A549 (cell line): Measurements from ENCODE around the gene GZMM. TPM values are rescaled to one million over a fixed set of nuclear protein-coding genes. Genes with fewer than 3 reads are reported as not detected.

Source experiments
- ATAC-seq, 2 experiments: fragments of 200-7000 bp in 1 of 2; fragments of >200 bp in 1 of 2; cut with Nextera tagmentation in 1 of 2; cut with Tn5 transposase in 1 of 2; 3 replicates each; pipeline versions ENCODE4 v1.8.0 to v1.9.1; 2018 to 2020; ENCODE audit warnings: mild to moderate bottlenecking in 1 of 2, moderate library complexity in 1 of 2
- CTCF ChIA-PET: fragments of 300-600 bp; sonication (Branson Sonifier 250); formaldehyde crosslinking; extraction: SDS; loops from one replicate; lab custom pipeline; 2021; ENCODE audit warnings: antibody characterized with exemption, inconsistent platforms; lab: Yijun Ruan, JAX
- POLR2A ChIA-PET: fragments of 350-600 bp; formaldehyde crosslinking; extraction: SDS; loops from one replicate; lab custom pipeline; 2021; ENCODE audit warnings: antibody characterized with exemption, inconsistent platforms; lab: Yijun Ruan, JAX
- DNase-seq, 2 experiments: peaks; one replicate each; pipeline versions ENCODE4 v3.0.0 to v3.0.0-alpha.2; 2011 to 2016; ENCODE audit warnings: low read depth in 1 of 2, low spot score in 1 of 2
- FAIRE-seq: peaks from 2 replicates; lab custom pipeline; 2011; peaks lifted over from hg19 to GRCh38; lab: Jason Lieb, UNC
- H3K27ac ChIP-seq, 2 experiments: fragments of >200 bp; sonication (Bioruptor Twin); formaldehyde crosslinking; 3 replicates each; pipeline ENCODE4 v1.5.1; 2016 to 2017
- H3K4me1 ChIP-seq: fragments of >200 bp; sonication (Bioruptor Twin); formaldehyde crosslinking; 3 replicates; pipeline ENCODE4 v1.6.1; 2016
- H3K4me2 ChIP-seq: fragments of >200 bp; sonication (Bioruptor Twin); formaldehyde crosslinking; 3 replicates; pipeline ENCODE4 v1.6.1; 2016
- H3K4me3 ChIP-seq: fragments of >200 bp; sonication (Bioruptor Twin); formaldehyde crosslinking; 3 replicates; pipeline ENCODE4 v1.5.1; 2016
- H3K9me3 ChIP-seq: fragments of >200 bp; sonication (Bioruptor Twin); formaldehyde crosslinking; 3 replicates; pipeline ENCODE4 v1.6.1; 2016
- BHLHE40 ChIP-seq: IDR thresholded peaks from 2 replicates; pipeline ENCODE4 v1.6.1; 2012; ENCODE audit warnings: low read depth, low read length, inconsistent platforms
- CBX2 ChIP-seq: fragments of 200-600 bp; sonication (generic); IDR thresholded peaks from 2 replicates; pipeline ENCODE4 v1.6.1; 2016; ENCODE audit warnings: low read depth, mild to moderate bottlenecking, borderline replicate concordance
- CBX8 ChIP-seq: fragments of 200-600 bp; sonication (generic); IDR thresholded peaks from 2 replicates; pipeline ENCODE4 v1.6.1; 2016
- CHD2 ChIP-seq: fragments of 150-350 bp; IDR thresholded peaks from 2 replicates; pipeline ENCODE4 v1.6.1; 2014; ENCODE audit warnings: low read length; ENCODE audit not compliant: partially characterized antibody
- EP300 ChIP-seq, 2 experiments: fragments of >200 bp; sonication (Bioruptor Twin); formaldehyde crosslinking; IDR thresholded peaks; 2 replicates in 1 of 2; 3 replicates in 1 of 2; pipeline ENCODE4 v1.6.1; 2016 to 2017
- GATA3 ChIP-seq: IDR thresholded peaks from 2 replicates; pipeline ENCODE4 v1.6.1; 2012; ENCODE audit warnings: borderline replicate concordance
- HEYL ChIP-seq: fragments of 250-450 bp; sonication (Bioruptor Pico); IDR thresholded peaks from 2 replicates; pipeline ENCODE4 v1.8.0; 2021; ENCODE audit warnings: mild to moderate bottlenecking, moderate library complexity
- PHF8 ChIP-seq: fragments of 200-600 bp; sonication (generic); IDR thresholded peaks from 2 replicates; pipeline ENCODE4 v1.6.1; 2016; ENCODE audit warnings: low read depth, mild to moderate bottlenecking, antibody characterized with exemption, moderate library complexity, borderline replicate concordance
- POLR2A ChIP-seq: IDR thresholded peaks from 2 replicates; pipeline ENCODE4 v1.6.1; 2012; ENCODE audit warnings: mild to moderate bottlenecking, low read length
- RCOR1 ChIP-seq: fragments of 150-350 bp; IDR thresholded peaks from 2 replicates; pipeline ENCODE4 v1.6.1; 2014; ENCODE audit warnings: antibody characterized with exemption, low read length, low read depth
- SREBF2 ChIP-seq: fragments of 450-650 bp; IDR thresholded peaks from 2 replicates; pipeline ENCODE4 v1.6.1; 2014; ENCODE audit warnings: mild to moderate bottlenecking, moderate library complexity
- TFCP2L1 ChIP-seq: fragments of 250-450 bp; sonication (Bioruptor Pico); IDR thresholded peaks from 2 replicates; pipeline ENCODE4 v1.5.0; 2021; ENCODE audit warnings: mild to moderate bottlenecking
- whole genome bisulfite sequencing: methylation state at CpG from one replicate; pipeline ENCODE4 v1.1.6; 2017; ENCODE audit errors: missing lambda C conversion rate; 5-methylcytosine and 5-hydroxymethylcytosine counted together
- polyA plus RNA-seq, 4 experiments: library from polyadenylated mRNA; depleted of rRNA in 3 of 4; stranded (reverse); fragments of >200 nt; fragmentation: RNase III in 1 of 4; extraction: RNeasy Plus Mini Kit Qiagen cat#74134 plus additional on column Dnase treatment in 1 of 4; gene quantifications; 2 replicates in 3 of 4; 3 replicates in 1 of 4; pipeline ENCODE4 v1.2.3, GENCODE V29; 2011 to 2017
- TF ChIP-seq, protein P1 (sequence below): fragments of >200 bp; sonication (Bioruptor Twin); formaldehyde crosslinking; IDR thresholded peaks from 3 replicates; pipeline ENCODE4 v1.6.1; 2016
- TF ChIP-seq, protein P2 (sequence below): fragments of 250-450 bp; sonication (Bioruptor Pico); IDR thresholded peaks from 2 replicates; pipeline ENCODE4 v1.5.0; 2021; ENCODE audit warnings: mild to moderate bottlenecking, moderate library complexity, borderline replicate concordance
- TF ChIP-seq, protein P3 (sequence below): IDR thresholded peaks from 2 replicates; pipeline ENCODE4 v1.6.1; 2012
- TF ChIP-seq, protein P4 (sequence below): fragments of 200-600 bp; sonication (generic); IDR thresholded peaks from 2 replicates; pipeline ENCODE4 v1.6.1; 2016; ENCODE audit warnings: antibody characterized with exemption, mild to moderate bottlenecking, moderate library complexity

GZMM gene
- polyA plus RNA-seq, 2 of the 4 experiments (the other 2 are of a cell fraction) = not detected

DNA sequence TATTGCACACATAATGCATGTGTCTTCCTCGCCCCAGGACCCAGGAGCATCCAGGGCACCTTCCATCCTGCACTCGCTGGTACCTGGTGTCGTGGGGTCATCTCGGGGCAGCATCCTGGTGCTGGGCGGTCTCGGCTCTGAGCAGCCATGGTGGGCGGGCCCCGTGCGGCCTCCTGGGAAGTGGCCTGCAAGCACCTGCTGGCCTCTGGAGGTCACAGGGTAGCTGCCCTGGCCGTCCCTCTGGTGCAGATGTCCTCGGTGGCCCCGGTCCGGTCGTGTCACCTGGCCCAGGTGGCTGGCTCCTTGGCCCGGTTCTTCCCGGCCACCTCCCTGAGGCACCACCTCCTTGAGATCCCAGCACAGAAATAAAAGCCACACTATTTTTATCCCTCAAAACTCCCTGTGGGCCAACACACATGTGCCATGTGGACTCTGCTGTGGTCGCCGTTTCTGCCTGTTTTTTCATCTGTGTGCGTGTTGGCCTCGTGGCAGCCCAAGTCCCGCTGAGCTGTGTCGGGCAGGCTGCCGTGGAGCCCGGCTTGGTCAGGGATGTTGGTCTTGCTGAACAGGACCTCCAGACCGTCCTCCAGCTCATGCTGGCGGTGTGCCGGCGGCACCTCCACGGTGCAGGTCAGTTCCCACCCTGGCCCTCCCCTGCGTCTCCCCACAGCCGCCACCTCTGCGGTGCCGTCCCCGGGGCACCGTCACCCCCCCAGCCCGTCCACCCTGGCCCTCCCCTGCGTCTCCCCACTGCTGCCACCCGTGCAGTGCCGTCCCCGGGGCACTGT, 5.0 kb upstream of the GZMM start:
- FAIRE-seq (no peak), ATAC-seq (no peak), DNase-seq (no peak)
- no peak overlapping the region for H3K4me2 ChIP-seq
- POLR2A ChIA-PET = no interaction called here
- no peak for TF ChIP-seq BHLHE40
- TF ChIP-seq, protein P1, sequence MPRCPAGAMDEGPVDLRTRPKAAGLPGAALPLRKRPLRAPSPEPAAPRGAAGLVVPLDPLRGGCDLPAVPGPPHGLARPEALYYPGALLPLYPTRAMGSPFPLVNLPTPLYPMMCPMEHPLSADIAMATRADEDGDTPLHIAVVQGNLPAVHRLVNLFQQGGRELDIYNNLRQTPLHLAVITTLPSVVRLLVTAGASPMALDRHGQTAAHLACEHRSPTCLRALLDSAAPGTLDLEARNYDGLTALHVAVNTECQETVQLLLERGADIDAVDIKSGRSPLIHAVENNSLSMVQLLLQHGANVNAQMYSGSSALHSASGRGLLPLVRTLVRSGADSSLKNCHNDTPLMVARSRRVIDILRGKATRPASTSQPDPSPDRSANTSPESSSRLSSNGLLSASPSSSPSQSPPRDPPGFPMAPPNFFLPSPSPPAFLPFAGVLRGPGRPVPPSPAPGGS = no peak
- 93% methylated on average over 16 of the region's 40 CpGs for WGBS
- H3K4me3 ChIP-seq = no peak overlapping the region
- H3K9me3 ChIP-seq = no peaks in the 10 kb centered on the region
- no peak overlapping the region for H3K27ac ChIP-seq
- CTCF ChIA-PET = no interaction called here
- peaks cover 18% of the 10 kb centered on the region for H3K4me1 ChIP-seq

DNA sequence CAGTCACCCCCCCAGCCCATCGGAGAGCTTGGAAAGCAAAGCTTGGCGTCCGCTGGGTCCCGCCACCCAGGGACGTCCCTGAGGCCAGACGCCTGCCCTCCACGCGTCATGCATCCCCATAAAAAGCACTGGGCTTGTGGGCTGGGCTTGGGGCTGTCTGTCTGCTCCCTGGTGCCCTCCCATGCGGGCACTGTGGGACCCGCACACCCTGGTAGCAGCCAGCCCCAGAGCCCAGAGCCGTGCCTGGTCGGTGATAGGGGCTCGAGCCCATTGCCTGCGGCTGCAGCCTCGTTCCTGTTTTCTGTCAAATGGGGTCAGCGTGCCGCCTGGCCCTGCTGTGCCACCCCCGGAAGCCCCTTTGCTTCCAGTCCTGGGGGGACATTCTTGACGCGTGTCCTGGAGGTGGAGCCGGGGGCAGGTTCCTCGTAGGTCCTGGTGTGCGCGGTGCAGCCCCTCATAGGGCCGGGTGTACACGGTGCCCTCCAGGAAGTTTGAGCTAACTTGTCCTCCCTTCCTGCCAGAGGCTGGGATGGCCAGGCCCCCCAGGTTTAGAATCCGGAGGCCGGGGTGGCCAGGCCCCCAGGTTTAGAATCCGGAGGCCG, 4.3 kb upstream of the GZMM start:
- no peak for ATAC-seq
- Histone ChIP-seq H3K27ac (no peak overlapping the region), H3K4me3 (no peak overlapping the region)
- TF ChIP-seq GATA3 = no peak
- TF ChIP-seq, protein P2, sequence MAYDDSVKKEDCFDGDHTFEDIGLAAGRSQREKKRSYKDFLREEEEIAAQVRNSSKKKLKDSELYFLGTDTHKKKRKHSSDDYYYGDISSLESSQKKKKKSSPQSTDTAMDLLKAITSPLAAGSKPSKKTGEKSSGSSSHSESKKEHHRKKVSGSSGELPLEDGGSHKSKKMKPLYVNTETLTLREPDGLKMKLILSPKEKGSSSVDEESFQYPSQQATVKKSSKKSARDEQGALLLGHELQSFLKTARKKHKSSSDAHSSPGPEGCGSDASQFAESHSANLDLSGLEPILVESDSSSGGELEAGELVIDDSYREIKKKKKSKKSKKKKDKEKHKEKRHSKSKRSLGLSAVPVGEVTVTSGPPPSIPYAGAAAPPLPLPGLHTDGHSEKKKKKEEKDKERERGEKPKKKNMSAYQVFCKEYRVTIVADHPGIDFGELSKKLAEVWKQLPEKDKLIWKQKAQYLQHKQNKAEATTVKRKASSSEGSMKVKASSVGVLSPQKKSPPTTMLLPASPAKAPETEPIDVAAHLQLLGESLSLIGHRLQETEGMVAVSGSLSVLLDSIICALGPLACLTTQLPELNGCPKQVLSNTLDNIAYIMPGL (CRISPR knock-in tag) = no peak
- TF ChIP-seq CBX2 = no peak
- TF ChIP-seq HEYL = no peak
- TF ChIP-seq CHD2 = no peak
- no peak for TF ChIP-seq RCOR1
- no peak for TF ChIP-seq TFCP2L1 (CRISPR knock-in tag)
- TF ChIP-seq, protein P3, sequence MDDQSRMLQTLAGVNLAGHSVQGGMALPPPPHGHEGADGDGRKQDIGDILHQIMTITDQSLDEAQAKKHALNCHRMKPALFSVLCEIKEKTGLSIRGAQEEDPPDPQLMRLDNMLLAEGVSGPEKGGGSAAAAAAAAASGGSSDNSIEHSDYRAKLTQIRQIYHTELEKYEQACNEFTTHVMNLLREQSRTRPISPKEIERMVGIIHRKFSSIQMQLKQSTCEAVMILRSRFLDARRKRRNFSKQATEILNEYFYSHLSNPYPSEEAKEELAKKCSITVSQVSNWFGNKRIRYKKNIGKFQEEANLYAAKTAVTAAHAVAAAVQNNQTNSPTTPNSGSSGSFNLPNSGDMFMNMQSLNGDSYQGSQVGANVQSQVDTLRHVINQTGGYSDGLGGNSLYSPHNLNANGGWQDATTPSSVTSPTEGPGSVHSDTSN = no peak
- TF ChIP-seq PHF8 = no peak
- no peak for TF ChIP-seq BHLHE40
- TF ChIP-seq POLR2A = no peak
- no peak for TF ChIP-seq SREBF2
- no peak for TF ChIP-seq CBX8
- TF ChIP-seq EP300 (IDR thresholded peaks at IDR 0.05) = no peak
- TF ChIP-seq, protein P4, sequence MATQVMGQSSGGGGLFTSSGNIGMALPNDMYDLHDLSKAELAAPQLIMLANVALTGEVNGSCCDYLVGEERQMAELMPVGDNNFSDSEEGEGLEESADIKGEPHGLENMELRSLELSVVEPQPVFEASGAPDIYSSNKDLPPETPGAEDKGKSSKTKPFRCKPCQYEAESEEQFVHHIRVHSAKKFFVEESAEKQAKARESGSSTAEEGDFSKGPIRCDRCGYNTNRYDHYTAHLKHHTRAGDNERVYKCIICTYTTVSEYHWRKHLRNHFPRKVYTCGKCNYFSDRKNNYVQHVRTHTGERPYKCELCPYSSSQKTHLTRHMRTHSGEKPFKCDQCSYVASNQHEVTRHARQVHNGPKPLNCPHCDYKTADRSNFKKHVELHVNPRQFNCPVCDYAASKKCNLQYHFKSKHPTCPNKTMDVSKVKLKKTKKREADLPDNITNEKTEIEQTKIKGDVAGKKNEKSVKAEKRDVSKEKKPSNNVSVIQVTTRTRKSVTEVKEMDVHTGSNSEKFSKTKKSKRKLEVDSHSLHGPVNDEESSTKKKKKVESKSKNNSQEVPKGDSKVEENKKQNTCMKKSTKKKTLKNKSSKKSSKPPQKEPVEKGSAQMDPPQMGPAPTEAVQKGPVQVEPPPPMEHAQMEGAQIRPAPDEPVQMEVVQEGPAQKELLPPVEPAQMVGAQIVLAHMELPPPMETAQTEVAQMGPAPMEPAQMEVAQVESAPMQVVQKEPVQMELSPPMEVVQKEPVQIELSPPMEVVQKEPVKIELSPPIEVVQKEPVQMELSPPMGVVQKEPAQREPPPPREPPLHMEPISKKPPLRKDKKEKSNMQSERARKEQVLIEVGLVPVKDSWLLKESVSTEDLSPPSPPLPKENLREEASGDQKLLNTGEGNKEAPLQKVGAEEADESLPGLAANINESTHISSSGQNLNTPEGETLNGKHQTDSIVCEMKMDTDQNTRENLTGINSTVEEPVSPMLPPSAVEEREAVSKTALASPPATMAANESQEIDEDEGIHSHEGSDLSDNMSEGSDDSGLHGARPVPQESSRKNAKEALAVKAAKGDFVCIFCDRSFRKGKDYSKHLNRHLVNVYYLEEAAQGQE = no peak
- TF ChIP-seq, all 56 proteins: peak for 0
- WGBS = 82% methylated on average over 12 of the region's 30 CpGs
- DNase-seq (no peak), FAIRE-seq (no peak)
- no peaks in the 10 kb centered on the region for H3K9me3 ChIP-seq
- H3K4me2 ChIP-seq = no peak overlapping the region
- H3K4me1 ChIP-seq = peaks cover 11% of the 10 kb centered on the region
- POLR2A ChIA-PET = no interaction called here
- CTCF ChIA-PET = no interaction called here
